Loucy (cell line): Measurements from ENCODE around the gene SETBP1.
A peak's percentile ranks its signal among the peaks of the same experiment; 100 is the strongest.

Experiments used
- H2AFZ ChIP-seq: fragments of 200-600 bp; sonication (generic); 2 replicates; pipeline ENCODE4 v1.6.0; 2016; ENCODE audit warnings: antibody characterized with exemption, mild to moderate bottlenecking, low read length, moderate library complexity
- H3F3A ChIP-seq: fragments of 200-600 bp; 2 replicates; pipeline ENCODE4 v1.6.0; 2016; ENCODE audit warnings: antibody characterized with exemption, low read depth, mild to moderate bottlenecking
- H3K27me3 ChIP-seq: fragments of 200-600 bp; sonication (generic); 2 replicates; pipeline ENCODE4 v1.6.1; 2014; ENCODE audit warnings: low read length, mild to moderate bottlenecking; ENCODE audit not compliant: insufficient read depth, poor library complexity, severe bottlenecking
- H3K36me3 ChIP-seq: fragments of 200-600 bp; sonication (generic); 2 replicates; pipeline ENCODE4 v1.6.1; 2016; ENCODE audit warnings: low read length; ENCODE audit not compliant: insufficient read depth
- H3K4me1 ChIP-seq: fragments of 200-600 bp; sonication (generic); 2 replicates; pipeline ENCODE4 v1.5.1; 2014; ENCODE audit warnings: low read length, mild to moderate bottlenecking; ENCODE audit not compliant: insufficient read depth, poor library complexity, severe bottlenecking
- H3K4me2 ChIP-seq: fragments of 200-600 bp; sonication (generic); 2 replicates; pipeline ENCODE4 v1.6.0; 2014; ENCODE audit warnings: antibody characterized with exemption, low read length, low read depth, mild to moderate bottlenecking; ENCODE audit not compliant: poor library complexity, severe bottlenecking
- H3K4me3 ChIP-seq: fragments of 200-600 bp; sonication (generic); 2 replicates; pipeline ENCODE4 v1.5.1; 2014; ENCODE audit warnings: low read length, mild to moderate bottlenecking, mixed read lengths; ENCODE audit not compliant: poor library complexity, severe bottlenecking
- H3K79me2 ChIP-seq: fragments of 200-600 bp; sonication (generic); 2 replicates; pipeline ENCODE4 v1.6.1; 2014; ENCODE audit warnings: low read length; ENCODE audit not compliant: insufficient read depth
- H3K9ac ChIP-seq: fragments of 200-600 bp; sonication (generic); 2 replicates; pipeline ENCODE4 v1.6.0; 2014; ENCODE audit warnings: mild to moderate bottlenecking, low read depth, low read length, moderate library complexity; ENCODE audit not compliant: poor library complexity, severe bottlenecking
- H3K9me2 ChIP-seq: fragments of 200-600 bp; sonication (generic); replicated peaks from 2 replicates; pipeline ENCODE4 v1.6.1; 2016; ENCODE audit warnings: low read depth, low read length, mixed read lengths
- H3K9me3 ChIP-seq: fragments of 200-600 bp; sonication (generic); 2 replicates; pipeline ENCODE4 v1.6.1; 2014; ENCODE audit warnings: mild to moderate bottlenecking, antibody characterized with exemption, low read length, low read depth; ENCODE audit not compliant: insufficient read depth
- H4K20me1 ChIP-seq: fragments of 200-600 bp; sonication (generic); 2 replicates; pipeline ENCODE4 v1.6.0; 2014; ENCODE audit warnings: antibody characterized with exemption, low read length, mild to moderate bottlenecking; ENCODE audit not compliant: insufficient read depth, poor library complexity, severe bottlenecking
- EZH2phosphoT487 ChIP-seq: fragments of 200-600 bp; IDR thresholded peaks from 2 replicates; pipeline ENCODE4 v1.6.1; 2018; ENCODE audit warnings: antibody characterized with exemption, mild to moderate bottlenecking, moderate library complexity, borderline replicate concordance
- TF ChIP-seq, protein P1 (sequence below): fragments of 200-600 bp; sonication (generic); conservative IDR thresholded peaks from 2 replicates; pipeline ENCODE4 v1.5.1; 2014; ENCODE audit warnings: mild to moderate bottlenecking, antibody characterized with exemption, low read length

SETBP1 gene

DNA sequence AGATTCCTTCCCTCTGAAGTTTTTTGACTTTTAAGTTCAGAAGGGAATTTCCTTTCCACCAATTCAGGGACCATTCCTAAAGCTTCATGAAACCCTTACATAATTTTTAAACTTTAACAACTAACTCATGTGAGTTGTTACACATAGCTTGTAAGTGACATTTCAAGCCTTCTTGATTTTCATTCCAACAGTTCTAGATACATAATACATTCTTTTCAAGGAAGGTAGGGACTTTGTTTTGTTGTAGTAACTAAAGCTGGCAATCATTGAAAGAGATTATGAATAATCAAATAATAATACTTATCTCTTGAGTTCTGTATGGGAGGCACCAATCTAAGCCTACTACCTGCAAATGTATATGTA lies 45.4 kb downstream of the SETBP1 start:
- Histone ChIP-seq H3F3A (peaks cover 13% of the 10 kb centered on the region), H3K9me3 (no peaks in the 10 kb centered on the region), H3K36me3 (no peaks in the 10 kb centered on the region; the same call in 1 of the 2 replicates), H3K4me2 (peak overlapping the region; percentile 74), H3K27me3 (no peaks in the 10 kb centered on the region), H3K9ac (peak overlapping the region; percentile 3), H3K9me2 (no peaks in the 10 kb centered on the region), H4K20me1 (peaks cover 66% of the 10 kb centered on the region), H3K79me2 (peaks cover 77% of the 10 kb centered on the region), H3K4me1 (peaks cover 80% of the 10 kb centered on the region), H3K4me3 (peak overlapping the region; percentile 52), H2AFZ (no peak overlapping the region)
- TF ChIP-seq, protein P1, sequence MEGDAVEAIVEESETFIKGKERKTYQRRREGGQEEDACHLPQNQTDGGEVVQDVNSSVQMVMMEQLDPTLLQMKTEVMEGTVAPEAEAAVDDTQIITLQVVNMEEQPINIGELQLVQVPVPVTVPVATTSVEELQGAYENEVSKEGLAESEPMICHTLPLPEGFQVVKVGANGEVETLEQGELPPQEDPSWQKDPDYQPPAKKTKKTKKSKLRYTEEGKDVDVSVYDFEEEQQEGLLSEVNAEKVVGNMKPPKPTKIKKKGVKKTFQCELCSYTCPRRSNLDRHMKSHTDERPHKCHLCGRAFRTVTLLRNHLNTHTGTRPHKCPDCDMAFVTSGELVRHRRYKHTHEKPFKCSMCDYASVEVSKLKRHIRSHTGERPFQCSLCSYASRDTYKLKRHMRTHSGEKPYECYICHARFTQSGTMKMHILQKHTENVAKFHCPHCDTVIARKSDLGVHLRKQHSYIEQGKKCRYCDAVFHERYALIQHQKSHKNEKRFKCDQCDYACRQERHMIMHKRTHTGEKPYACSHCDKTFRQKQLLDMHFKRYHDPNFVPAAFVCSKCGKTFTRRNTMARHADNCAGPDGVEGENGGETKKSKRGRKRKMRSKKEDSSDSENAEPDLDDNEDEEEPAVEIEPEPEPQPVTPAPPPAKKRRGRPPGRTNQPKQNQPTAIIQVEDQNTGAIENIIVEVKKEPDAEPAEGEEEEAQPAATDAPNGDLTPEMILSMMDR, result no peak
- no peak for TF ChIP-seq EZH2phosphoT487

DNA sequence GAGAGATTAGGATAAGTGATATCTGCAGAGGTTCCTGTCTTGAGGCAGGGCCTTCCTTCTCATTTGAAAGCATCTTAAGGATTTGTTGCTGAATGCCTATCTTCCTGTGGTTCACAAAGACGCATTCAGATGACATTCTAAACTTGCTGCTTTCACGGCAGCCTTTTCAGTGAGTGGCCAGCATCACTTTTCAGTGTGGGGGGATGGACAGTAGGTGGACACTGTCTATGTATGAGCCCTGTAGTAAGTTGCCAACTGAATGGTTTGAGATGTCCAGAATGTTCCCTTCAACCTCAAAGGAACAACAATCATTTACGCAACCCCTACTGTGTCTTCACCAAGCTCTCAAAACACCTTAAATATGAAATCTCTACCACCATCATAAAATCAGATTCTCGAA lies 46.6 kb downstream of the SETBP1 start:
- Histone ChIP-seq H3K27me3 (no peaks in the 10 kb centered on the region), H4K20me1 (peaks cover 76% of the 10 kb centered on the region), H3K4me1 (peaks cover 85% of the 10 kb centered on the region), H3F3A (peaks cover 13% of the 10 kb centered on the region), H3K79me2 (peaks cover 82% of the 10 kb centered on the region), H3K36me3 (peaks cover 11% of the 10 kb centered on the region; the same call in 1 of the 2 replicates), H3K9ac (no peak overlapping the region), H3K4me2 (peak overlapping the region; percentile 74), H3K9me3 (no peaks in the 10 kb centered on the region), H2AFZ (no peak overlapping the region), H3K4me3 (no peak overlapping the region), H3K9me2 (no peaks in the 10 kb centered on the region)
- TF ChIP-seq EZH2phosphoT487, result no peak
- TF ChIP-seq, protein P1, result no peak

- H3K4me2 ChIP-seq, result peak overlapping the region; percentile 55
- peaks cover 13% of the 10 kb centered on the region for H3F3A ChIP-seq
- no peaks in the 10 kb centered on the region for H3K9me2 ChIP-seq
- TF ChIP-seq EZH2phosphoT487, result no peak
- TF ChIP-seq, protein P1, result no peak
- H2AFZ ChIP-seq, result no peak overlapping the region
- peaks cover 82% of the 10 kb centered on the region for H3K79me2 ChIP-seq
- peak overlapping the region; percentile 14 for H3K4me3 ChIP-seq
- no peaks in the 10 kb centered on the region for H3K27me3 ChIP-seq
- H3K9me3 ChIP-seq, result no peaks in the 10 kb centered on the region
- peaks cover 82% of the 10 kb centered on the region for H4K20me1 ChIP-seq
- H3K36me3 ChIP-seq, result peaks cover 13% of the 10 kb centered on the region; the same call in 1 of the 2 replicates
- H3K4me1 ChIP-seq, result peaks cover 83% of the 10 kb centered on the region
- H3K9ac ChIP-seq, result no peak overlapping the region
Measured at GRCh38 chr18:44729631-44730101, 49.0 kb downstream of the SETBP1 start.
